NB4 (cell line): Measurements from ENCODE around the gene KATNB1.

ENCODE experiments used
- POLR2A ChIP-seq: IDR thresholded peaks from 2 replicates; pipeline ENCODE4 v1.6.1; 2011; ENCODE audit warnings: mild to moderate bottlenecking; ENCODE audit not compliant: insufficient read length; ENCODE audit errors: extremely low read depth
- TF ChIP-seq, protein P1 (sequence below): IDR thresholded peaks from one replicate; pipeline ENCODE4 v1.5.1; 2012; ENCODE audit warnings: low read depth, low read length
- TF ChIP-seq, protein P2 (sequence below): IDR thresholded peaks from 2 replicates; pipeline ENCODE4 v1.6.1; 2011; ENCODE audit warnings: low read depth, low read length

GRCh38 chr16:57745768-57746167 lies 10.2 kb downstream of the KATNB1 start:
- TF ChIP-seq, protein P1, sequence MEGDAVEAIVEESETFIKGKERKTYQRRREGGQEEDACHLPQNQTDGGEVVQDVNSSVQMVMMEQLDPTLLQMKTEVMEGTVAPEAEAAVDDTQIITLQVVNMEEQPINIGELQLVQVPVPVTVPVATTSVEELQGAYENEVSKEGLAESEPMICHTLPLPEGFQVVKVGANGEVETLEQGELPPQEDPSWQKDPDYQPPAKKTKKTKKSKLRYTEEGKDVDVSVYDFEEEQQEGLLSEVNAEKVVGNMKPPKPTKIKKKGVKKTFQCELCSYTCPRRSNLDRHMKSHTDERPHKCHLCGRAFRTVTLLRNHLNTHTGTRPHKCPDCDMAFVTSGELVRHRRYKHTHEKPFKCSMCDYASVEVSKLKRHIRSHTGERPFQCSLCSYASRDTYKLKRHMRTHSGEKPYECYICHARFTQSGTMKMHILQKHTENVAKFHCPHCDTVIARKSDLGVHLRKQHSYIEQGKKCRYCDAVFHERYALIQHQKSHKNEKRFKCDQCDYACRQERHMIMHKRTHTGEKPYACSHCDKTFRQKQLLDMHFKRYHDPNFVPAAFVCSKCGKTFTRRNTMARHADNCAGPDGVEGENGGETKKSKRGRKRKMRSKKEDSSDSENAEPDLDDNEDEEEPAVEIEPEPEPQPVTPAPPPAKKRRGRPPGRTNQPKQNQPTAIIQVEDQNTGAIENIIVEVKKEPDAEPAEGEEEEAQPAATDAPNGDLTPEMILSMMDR = no peak
- no peak for TF ChIP-seq POLR2A
- TF ChIP-seq, protein P2, sequence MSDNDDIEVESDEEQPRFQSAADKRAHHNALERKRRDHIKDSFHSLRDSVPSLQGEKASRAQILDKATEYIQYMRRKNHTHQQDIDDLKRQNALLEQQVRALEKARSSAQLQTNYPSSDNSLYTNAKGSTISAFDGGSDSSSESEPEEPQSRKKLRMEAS = no peak
